Eye (tissue), 1 donor: Measurements from ENCODE around the gene EML5.
"Not testable (repeated sequence)": the region's sequence is repeated elsewhere in the genome, so short reads cannot be mapped to it uniquely, and the experiment has no call there.

ENCODE experiments used
- DNase-seq: peaks from one replicate; pipeline ENCODE4 v3.0.0-alpha.2; 2015

EML5 gene

GRCh38 chr14:88799522-88799921 is 6.8 kb upstream of the EML5 start:
- DNase-seq: no peak

- DNase-seq: no peak
Observed at GRCh38 chr14:88798156-88798555, 5.4 kb upstream of the EML5 start.

- no peak for DNase-seq
Observed at GRCh38 chr14:88793259-88793625, 489 bp upstream of the EML5 start.

- DNase-seq: peak; percentile 66
Observed at GRCh38 chr14:88791629-88792472, 902 bp downstream of the EML5 start.

GRCh38 chr14:88791252-88791621 is 1.5 kb downstream of the EML5 start:
- DNase-seq: no peak

- DNase-seq: peak; percentile 14
Observed at GRCh38 chr14:88790501-88791251, 2.1 kb downstream of the EML5 start.

- DNase-seq: not testable (repeated sequence)
Observed at GRCh38 chr14:88789573-88789972, 3.2 kb downstream of the EML5 start.

GRCh38 chr14:88786715-88787114 is 6.0 kb downstream of the EML5 start:
- no peak for DNase-seq

- no peak for DNase-seq
Observed at GRCh38 chr14:88785911-88786310, 6.8 kb downstream of the EML5 start.

- no peak for DNase-seq
Observed at GRCh38 chr14:88775532-88775931, 17.2 kb downstream of the EML5 start.

GRCh38 chr14:88770736-88771135 is 22.0 kb downstream of the EML5 start:
- DNase-seq: no peak

- DNase-seq: no peak
Observed at GRCh38 chr14:88765130-88765529, 27.6 kb downstream of the EML5 start.

GRCh38 chr14:88753873-88754272 is 38.9 kb downstream of the EML5 start:
- DNase-seq: no peak

GRCh38 chr14:88750945-88751344 is 41.8 kb downstream of the EML5 start:
- DNase-seq: no peak

GRCh38 chr14:88750413-88750812 is 42.3 kb downstream of the EML5 start:
- no peak for DNase-seq

- no peak for DNase-seq
Observed at GRCh38 chr14:88749139-88749538, 43.6 kb downstream of the EML5 start.

GRCh38 chr14:88748288-88748687 is 44.5 kb downstream of the EML5 start:
- no peak for DNase-seq

GRCh38 chr14:88746052-88746451 is 46.7 kb downstream of the EML5 start:
- no peak for DNase-seq

- DNase-seq: no peak
Observed at GRCh38 chr14:88737245-88737644, 55.5 kb downstream of the EML5 start.

GRCh38 chr14:88733121-88733520 is 59.6 kb downstream of the EML5 start:
- DNase-seq: no peak

GRCh38 chr14:88729159-88729558 is 63.6 kb downstream of the EML5 start:
- DNase-seq: no peak

- DNase-seq: no peak
Observed at GRCh38 chr14:88727057-88727456, 65.7 kb downstream of the EML5 start.

GRCh38 chr14:88710709-88711108 is 82.0 kb downstream of the EML5 start:
- DNase-seq: no peak

GRCh38 chr14:88707088-88707487 is 85.7 kb downstream of the EML5 start:
- no peak for DNase-seq
